ENCODE results near the gene GAL3ST2.
A peak's percentile ranks its signal among the peaks of the same experiment; 100 is the strongest.
"Not testable (repeated sequence)": the region's sequence is repeated elsewhere in the genome, so short reads cannot be mapped to it uniquely, and the experiment has no call there.

The GAL3ST2 gene

DNA sequence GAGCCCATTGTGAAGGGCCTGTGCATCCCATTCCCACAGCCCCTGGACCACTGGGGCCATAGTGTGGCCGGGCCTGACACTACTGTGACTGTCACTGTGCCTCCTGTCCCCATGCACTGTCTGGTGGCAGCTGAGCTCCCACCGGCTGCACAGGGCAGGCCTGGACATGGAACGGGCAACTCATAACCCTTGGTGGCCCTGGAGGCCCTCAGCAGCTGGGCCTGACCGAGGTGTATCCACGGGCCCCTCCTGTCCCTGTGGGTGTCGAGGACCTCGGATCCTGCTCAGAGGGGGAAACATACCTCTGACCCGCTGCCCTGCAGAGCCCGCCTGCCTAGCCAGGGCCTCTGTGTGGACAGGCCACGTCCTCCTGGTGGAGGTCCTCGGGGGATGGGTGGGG is 7.8 kb upstream of the GAL3ST2 start:
- DNase-seq (ENCODE audit: low spot score): no peak

DNA sequence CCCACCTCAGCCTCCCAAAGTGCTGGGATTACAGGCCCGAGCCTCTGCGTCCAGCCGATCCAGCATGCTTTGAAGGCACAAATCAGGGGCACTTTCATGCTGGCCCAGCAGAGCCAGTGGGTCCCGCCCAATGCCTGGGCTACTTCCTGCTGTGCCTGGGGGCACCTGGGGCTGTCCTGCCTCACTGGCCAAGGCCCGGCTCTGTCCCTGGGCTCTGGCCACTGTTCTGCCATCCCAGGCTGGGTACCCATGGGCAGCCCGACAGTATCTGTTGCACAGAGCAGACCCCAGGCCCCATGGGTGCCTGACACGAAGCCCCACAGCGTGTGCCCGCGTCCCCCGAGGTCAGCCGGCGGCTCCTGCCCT is 6.8 kb upstream of the GAL3ST2 start:
- DNase-seq (ENCODE audit: low spot score): no peak

DNA sequence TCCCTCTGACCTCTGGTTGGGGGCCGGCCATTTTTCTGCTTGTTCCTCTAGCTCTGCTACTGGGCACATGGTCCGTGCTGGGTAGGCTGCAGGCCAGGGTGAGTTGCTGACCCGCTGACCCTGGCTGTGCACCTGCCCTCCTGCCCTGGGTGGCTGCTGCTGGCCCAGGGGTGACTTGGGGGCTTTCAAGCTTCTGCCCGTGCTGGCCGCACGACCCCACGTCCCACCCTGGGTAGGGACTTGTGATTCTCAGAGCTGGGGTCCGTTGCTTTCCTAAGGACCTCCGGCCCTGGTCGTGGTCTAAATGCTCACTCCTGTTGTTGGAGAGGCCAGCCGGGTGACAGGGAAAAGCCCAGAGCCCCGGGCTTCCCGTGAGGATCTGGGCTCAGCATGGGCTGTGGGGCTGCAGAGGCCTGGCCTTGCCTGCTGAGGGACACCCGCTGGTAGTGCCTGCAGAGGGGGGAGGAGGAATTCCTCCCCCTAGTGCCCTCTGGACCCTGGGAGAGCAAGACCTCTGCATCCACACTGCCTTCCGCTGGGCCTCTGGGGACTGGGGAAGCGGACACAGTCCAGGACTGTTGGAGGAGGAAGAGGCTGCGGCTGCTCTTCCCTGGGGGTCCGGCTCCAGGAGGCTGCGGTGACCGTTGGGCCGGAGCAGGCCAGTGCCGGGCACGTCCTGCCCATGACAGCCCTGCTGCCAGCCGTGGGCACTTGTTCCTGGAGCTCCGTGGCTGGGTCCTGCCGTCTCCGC is 6.3 kb upstream of the GAL3ST2 start:
- DNase-seq (ENCODE audit: low spot score): no peak

DNA sequence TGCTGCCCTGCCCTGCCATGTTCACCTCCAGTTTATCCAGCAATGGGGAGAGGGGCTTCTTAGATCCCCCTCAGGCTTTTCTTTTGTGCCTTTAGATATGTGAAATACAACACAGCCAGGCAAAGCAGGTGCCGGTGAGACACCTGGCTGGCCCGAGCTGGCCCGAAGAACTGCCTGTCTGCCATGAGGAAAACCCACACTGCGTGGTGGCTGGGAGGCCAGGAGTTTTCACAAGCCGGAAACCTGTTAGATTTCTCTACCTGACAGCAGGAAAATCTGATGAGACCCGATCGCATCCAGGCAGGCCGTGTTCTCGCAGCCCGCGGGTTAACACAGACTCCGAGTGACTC is 5.7 kb upstream of the GAL3ST2 start:
- no peak for DNase-seq (ENCODE audit: low spot score)

DNA sequence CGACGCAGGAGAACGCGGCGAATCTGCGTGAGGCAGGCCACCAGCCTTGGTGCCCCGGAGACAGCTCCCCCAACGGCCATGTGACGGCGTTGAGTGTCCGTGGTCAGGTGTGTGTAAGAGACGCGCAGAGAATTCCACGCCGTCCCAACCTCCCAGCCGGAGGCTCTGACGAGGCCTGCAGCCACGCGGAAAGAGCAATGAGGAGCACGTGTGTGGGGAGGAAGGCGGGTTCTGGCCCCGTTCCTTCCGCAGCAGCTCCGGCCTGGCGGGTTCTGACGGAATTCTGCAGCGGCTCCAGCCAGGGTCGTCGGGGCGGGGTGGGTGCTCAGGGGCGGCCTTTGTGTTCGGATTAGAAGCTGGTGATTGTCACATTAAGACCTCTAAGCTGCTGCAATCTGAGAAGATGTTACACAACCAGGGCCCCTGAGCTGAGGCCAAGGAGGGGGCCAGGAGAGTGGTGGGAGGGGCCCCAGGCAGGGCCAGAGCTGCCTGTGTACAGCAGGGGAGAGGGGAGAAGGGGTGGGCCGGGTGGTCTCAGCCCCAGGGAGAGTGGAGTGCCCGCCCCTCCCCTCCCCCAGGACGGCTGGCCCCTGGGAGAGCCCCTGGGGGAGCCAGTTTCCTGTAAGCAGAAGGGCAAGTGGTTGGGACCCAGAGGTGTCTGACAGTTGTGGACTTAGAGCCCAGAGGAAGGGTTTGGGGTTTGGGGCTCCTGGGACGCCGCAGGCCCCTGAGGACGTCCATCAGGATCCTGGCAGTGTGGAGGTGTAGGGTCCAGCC is 5.1 kb upstream of the GAL3ST2 start:
- DNase-seq (ENCODE audit: low spot score): no peak

DNA sequence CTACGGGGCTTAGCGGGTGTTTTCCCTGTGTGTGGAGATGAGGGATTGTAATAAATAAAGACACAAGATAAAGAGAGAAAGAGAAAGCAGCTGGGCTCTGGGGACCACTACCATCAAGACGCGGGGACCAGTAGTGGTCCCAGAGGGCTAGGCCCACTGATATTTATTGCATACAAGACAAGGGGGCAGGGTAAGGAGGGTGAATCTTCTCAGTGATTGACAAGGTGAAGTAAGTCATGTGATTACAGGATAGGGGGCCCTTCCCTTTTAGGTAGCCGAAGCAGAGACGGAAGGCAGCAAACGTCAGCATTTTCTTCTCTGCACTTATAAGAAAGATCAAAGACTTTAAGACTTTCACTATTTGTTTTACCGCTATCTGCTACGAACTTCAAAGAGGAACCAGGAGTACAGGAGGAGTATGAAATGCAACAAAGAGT is 4.5 kb upstream of the GAL3ST2 start:
- peak; percentile 50 for DNase-seq (ENCODE audit: low spot score)

DNA sequence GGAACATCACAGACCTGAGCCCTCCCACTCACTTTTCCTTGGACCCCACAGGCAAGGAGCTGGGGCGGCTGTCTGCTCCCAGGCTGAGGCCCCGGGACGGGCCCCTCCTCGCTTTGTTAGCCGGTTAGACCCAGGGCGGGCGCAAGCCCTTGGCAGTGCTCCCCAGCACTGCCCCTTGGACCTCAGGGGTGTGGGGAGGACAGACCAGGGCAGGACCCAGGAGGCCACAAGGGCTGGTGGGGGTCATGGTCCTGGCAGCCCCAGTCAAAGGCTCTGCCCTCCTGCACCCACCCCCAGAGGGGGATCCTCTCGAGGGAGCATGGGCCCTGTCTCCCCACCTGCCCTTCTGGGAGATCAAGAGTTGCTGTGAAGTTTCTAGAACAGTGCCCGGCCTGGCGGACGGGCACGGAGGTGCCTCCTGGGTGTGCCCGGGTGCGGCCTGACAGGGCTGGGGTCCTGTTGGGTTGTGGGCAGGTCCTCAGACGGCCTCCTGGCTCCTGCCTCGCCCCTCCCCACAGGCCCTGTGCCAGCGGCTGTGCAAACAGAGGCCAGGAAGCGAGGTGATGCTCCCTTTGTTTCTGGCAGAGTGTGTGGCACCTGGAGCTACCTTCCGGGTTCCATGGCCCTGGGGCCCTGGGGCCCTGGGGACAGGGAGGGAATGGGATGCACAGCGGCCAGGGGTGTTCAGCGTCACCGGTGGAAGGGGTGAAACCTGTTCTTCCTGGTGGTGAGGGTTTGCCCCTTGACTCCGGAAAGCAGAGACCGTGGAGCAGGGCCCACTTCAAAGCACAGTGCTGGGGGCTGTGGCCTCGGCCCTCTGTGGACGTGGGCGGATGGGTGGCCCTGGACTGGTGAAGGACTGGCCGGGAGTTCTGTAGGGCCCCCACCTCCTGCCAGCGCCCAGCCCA is 2.9 kb upstream of the GAL3ST2 start:
- DNase-seq (ENCODE audit: low spot score): no peak

DNA sequence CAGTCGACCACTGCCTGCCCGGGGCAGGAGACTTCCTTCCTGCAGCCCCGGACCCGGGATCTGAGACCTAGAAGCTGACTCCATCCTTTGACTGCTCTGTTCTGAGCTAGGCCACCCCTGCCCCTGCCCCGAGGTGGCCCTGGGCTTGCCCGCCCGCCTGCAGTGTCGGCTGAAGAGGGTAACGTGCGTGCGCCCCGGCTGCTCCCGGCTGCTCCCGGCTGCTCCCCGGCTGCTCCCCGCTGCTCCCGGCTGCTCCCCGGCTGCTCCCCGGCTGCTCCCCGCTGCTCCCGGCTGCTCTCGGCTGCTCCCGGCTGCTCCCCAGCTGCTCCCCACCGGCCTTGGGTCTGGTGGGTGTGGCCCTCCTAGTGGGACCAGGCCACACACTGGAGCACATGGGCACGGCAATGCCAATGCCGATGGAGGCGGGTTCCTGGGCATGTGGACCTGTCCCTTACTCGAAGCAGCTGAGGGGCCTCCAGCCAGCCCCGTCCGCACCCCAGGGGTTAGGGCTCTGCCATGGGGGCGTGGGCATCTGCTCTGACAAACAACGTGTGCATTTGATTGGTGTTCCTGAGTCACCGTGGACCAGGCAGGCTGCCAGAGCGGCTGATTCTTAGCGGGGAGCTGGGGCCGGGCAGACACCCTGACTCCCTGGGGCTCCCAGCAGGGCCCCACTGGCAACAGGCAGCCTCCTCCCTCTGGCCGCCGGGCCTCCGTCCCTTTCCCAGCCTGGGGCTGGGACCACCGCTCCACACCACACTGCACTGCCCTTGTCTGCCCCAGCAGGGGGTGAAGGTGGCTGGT is 2.0 kb upstream of the GAL3ST2 start:
- DNase-seq (ENCODE audit: low spot score): no peak

DNA sequence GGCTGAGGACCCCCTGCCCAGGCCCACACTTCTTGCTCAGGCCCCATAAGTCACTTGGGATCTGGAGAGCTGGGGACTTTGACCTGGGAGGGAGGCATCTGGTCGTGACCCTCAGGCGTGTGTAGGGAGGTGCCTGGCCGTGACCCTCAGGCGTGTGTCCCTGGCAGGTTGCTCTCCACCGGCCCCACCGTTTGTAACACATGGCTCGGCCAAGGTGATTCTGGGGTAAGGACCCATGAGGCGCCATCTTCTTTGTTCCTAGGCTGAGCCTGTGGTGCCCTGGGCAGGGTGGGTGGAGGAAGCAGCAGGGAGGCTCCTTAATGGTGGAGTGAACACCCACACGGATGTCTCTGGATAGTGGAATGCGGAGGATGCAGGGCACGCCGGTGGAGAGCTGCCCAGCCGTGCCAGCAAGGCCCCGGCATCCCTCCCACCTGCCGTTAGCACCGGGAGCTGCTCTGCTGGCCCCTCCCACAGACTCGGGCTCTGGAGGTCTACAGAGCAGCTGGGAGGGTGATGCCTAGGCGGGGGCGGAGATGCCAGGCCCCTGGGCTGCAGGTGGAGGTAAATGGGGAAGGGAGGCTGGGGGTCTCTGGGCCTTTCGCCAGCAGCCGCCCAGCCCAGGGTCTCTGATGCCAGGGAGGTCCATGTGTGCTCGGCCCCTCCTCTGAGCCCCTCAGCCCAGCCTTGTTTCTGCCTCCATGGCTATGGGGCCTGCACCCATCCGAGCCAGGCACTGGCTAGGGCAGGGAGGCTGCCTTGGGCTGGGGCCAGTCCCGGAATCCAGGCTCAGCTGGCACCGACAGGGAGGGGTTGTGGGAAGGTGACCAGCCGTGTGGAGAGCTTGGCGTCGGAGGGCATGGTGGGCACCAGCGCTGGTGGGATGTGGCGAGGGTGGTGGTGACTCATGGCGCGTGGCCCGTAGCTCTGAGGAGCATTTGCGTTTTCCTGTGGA is 1.1 kb upstream of the GAL3ST2 start:
- no peak for DNase-seq (ENCODE audit: low spot score)

DNA sequence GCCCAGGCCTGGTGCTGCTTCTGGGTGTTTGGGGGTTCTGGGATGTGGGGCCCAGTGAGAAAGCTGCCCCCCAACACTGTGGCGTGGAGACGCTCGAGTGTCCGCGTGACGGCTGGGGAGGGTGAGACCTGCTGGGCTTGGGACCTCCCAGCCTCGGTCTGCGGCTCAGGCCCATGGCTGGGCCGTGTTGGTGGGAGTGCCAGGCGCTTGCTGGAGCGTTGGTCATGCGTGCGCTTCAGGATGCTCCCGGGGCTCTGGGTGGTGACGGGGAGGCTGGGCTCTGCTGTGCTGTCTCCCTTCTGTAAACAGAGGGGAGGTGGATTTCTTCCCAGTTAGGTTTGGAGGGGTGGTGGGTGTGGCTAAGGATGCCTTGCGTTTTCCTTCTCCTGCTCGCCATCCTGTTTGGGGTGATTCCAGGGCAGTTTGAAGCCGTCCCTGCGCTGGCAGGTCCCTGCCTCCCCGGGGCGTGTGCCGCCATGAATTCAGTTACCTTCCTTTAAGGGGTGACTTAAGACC is 606 bp downstream of the GAL3ST2 start:
- no peak for DNase-seq (ENCODE audit: low spot score)

DNA sequence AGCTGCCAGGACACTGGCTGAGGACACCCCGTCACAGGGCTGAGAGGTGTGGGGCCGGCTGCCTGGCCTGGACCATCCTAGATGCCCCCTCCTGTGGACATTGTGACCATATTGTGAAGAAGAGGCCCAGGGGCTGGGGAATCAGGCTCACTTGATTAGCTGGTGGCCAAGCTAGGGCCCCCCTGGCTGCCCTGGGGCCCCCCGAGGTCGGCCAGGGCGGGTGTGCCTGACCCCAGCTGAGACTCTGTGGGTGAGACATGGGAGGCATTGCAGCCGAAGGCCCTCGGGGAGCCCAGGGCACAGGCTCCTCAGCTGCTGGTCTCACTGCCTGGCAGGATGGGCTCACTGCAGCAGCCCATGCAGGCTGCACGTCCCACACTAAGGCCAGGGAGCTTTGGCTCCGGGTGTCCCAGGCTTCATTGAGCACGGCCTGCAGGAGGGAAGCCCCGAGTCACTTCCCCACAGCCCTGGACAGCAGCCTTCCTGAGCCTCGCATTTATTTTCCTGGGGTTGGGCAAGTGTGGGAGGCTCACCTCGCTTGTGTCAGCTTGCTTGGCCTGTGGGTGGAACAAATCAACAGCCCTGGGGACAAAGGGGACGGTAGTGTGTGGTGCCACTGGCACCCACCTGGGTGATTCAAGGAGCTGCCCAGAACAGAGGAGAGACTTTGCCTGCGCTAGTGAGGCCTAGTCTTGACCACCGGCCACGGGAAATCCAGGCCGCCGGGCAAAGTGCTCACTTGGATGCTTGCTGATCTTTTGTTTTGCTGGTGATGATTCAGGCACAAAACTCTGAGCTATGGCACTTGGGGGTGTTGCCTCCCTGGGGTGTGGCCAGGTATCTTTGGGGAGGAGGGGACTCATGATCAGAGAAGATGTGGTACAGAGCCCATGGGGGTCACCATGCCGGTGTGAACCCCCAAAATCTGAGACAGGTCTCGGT is 1.3 kb downstream of the GAL3ST2 start:
- DNase-seq (ENCODE audit: low spot score): no peak

DNA sequence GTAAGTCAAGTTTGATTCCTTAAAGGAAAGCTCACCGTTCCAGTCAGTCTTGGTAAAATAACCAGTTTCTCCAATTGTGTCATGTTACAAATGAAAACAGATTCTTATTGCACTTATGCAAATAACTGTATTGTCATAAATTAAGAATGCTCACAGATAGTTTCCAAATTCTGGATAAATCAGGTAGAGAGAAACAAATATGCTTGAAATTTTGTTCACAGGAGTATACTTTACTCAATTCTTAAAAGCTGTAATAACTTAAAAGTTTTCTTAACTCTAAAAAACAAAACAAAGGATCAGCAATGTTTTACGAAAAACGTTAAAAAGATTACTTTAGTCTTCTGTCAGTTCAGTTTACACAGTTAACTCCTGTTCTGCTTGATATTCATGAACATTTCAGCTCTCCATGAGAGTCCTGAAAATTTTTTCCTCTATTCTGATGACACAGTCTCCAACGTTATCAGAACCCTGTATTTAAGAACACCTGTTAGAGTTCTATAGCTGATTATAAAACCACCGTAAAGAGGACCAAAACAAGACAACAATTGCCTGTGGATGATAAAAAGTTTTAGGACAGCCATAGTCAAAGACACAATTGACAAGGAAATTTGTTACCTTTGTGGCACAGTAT is 4.4 kb downstream of the GAL3ST2 start:
- DNase-seq (ENCODE audit: low spot score): no peak

DNA sequence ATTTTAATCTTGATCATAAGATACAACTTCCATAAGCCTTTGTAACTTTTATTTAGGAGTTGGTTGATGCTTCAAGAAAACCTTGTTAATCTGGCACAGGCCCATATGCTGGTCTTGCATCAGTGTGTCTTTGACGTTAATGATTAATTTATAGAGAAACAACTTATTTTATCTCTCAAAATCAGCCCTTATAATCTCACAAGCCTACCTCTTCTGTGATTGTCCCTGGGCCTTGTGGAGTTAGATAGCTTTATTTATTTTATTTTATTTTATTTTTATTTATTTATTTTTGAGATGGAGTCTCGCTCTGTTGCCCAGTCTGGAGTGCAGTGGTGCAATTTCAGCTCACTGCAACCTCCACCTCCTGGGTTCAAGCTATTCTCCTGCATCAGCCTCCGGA is 5.4 kb downstream of the GAL3ST2 start:
- DNase-seq (ENCODE audit: low spot score): not testable (repeated sequence)

DNA sequence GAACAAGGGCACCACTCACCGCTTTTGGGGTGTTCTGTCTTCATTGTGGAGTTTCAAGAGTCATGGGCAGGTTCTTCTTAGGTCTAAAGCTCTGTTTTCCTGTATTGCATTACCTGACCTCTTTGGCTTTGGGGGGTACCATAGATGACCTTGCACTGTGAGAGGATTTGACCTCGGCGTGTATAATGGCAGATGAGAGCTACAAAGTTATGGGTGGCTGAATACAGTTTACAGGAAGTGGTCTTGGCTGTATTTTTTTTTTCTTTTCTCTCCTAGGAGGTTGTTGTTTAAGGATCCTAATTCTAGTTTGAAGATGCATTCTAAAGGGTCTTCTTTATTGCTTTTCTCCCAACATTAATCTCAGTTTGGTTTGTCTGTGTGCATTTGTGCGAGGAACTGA is 11.5 kb downstream of the GAL3ST2 start:
- no peak for DNase-seq (ENCODE audit: low spot score)

DNA sequence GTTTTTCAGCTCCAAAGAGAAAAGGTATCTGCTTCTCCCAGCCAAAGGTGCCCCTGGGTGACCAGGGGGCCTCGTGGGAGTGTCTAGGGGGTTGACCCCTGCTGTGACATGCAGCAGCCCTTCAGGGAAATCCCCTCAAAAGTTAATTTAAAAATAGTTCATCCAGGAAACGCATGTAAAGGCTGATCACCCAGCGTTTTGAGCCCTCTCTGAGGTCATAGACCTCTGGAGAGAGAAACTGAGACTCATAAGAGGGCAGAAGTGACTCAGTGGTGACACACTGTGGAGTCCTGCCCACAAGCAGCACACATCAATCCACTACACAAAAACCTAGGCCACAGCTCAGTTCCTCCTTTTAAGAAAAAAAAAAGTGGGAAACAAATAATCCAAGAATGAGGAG is 11.9 kb downstream of the GAL3ST2 start:
- DNase-seq (ENCODE audit: low spot score): peak; percentile 57

DNA sequence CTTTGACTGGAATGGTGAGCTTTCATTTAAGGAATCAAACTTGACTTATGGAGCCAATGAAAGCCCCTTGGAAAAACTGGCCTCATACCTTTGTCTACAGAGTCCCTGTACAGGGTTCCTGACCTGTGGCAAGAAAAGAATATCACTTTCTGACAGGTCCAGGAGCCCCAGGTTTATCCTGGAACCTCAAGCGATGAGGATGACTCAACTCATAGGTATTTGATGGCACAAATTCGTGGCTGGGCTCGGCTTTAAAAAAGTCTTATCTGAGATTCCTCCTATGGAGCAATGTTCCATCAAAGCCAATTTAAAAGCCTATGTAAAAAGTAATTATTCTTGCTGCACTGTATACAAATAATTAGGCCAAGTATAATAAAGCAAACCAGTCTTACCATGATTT is 14.8 kb downstream of the GAL3ST2 start:
- DNase-seq (ENCODE audit: low spot score): not testable (repeated sequence)

DNA sequence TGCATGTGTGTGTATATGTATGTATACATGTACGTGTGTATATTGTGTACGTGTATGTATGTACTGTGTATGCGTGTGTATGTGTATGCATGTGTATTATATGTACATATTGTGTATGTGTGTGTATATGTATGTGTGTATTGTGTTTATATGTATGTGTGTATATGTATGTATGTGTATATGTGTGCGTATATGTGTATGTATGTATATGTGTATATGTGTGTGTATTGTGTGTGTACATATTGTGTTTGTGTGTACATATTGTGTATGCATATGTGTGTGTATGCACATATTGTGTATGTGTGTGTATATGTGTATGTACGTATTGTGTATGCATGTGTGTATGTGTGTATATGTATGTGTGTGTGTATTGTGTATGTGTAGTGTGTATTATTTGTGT is 16.8 kb downstream of the GAL3ST2 start:
- DNase-seq (ENCODE audit: low spot score): no peak

DNA sequence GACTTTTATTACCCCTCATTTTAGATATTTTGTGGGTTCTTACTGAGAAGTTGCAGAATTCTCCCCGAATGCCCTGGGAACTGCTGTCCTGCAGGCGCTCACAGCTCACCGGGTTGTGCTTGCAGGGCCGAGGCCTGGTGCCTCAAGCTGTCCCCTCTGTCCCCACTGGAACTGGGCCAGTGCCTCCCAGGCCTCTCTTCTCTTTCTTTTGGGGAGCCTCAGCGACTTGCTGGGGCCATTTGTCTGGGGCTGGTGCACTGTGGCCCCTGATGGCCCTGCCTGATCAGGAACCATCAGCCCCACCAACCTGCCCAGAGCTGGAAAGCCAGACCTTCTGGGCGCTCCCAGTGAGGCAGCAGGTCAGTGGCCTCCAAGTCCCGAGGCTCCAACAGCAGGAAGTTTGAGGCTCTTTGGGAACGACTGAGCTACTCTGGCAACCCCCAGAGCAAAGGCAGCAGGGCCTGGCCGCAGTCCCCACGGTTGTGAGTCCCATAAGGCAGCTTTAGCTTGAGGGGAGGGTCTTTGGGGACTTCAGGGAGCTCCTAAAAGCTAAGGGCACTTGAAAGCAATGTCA is 17.7 kb downstream of the GAL3ST2 start:
- no peak for DNase-seq (ENCODE audit: low spot score)
